Astrocyte of the cerebellum (primary cell): Measurements from ENCODE around the gene RAPGEF4.

Experiments used
- DNase-seq: peaks from one replicate; pipeline ENCODE4 v3.0.0-alpha.2; 2011; ENCODE audit warnings: low read depth
- H3K4me3 ChIP-seq: 2 replicates; pipeline ENCODE4 v1.5.1; 2011; ENCODE audit warnings: mild to moderate bottlenecking, low read depth, low read length, moderate library complexity
- CTCF ChIP-seq: IDR thresholded peaks from 2 replicates; pipeline ENCODE4 v1.5.1; 2012; ENCODE audit warnings: low read length, low read depth, moderate library complexity, mild to moderate bottlenecking; ENCODE audit errors: missing control alignments
- in situ Hi-C: cut with HindIII; loops from 2 replicates; pipeline ENCODE4 v1.10.0; 2017; ENCODE audit warnings: low sequenced_read_pairs

Gene RAPGEF4

GRCh38 chr2:172908275-172908674 lies 172.6 kb downstream of the RAPGEF4 start:
- no peak for TF ChIP-seq CTCF
- DNase-seq = no peak
- no peak overlapping the region for H3K4me3 ChIP-seq
- in situ Hi-C loops = no loop called here

DNA sequence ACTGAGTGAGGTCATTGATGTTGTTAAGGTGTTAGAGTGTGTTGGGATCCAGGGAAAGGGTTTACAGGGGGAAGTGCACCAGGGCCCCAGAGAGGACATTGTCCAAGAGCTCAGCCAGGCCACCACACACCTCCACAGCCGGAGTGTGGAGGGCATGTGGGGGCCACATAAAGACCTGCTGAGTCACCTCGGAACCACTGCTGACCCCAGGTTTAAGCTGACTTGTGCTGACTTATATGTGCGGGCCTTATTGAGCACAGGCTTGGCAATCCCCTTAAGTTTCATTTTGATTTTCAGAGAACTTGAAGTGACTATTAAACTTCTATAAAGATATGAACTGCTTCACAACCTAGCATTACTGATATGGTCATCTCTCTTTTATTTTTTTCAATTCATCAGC lies 173.8 kb downstream of the RAPGEF4 start:
- no peak for TF ChIP-seq CTCF
- in situ Hi-C loops = no loop called here
- DNase-seq = no peak
- no peak overlapping the region for H3K4me3 ChIP-seq

DNA sequence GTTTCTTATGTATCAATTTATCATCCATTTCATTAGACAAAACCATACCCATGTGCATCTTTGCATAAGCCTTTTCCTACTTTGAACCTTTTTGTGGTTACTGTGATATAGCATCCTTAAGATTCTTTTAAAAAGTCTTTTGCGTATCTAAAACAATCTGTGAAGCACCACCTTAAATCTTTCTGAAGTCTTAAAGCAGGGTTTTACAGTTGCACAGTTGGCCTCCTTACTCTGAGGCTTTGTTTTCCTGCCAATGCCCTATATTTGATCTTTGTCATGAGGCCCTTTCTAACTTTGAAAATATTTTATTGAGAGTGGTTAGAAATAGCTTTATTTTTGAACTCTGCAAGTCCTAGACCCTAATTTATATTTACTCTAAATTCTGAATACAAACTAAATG lies 176.6 kb downstream of the RAPGEF4 start:
- no peak overlapping the region for H3K4me3 ChIP-seq
- no peak for TF ChIP-seq CTCF
- in situ Hi-C loops = no loop called here
- no peak for DNase-seq

- no peak overlapping the region for H3K4me3 ChIP-seq
- in situ Hi-C loops = no loop called here
- no peak for DNase-seq
- TF ChIP-seq CTCF = no peak
Observed at GRCh38 chr2:172914341-172915008, 178.8 kb downstream of the RAPGEF4 start.

GRCh38 chr2:172917716-172918115 lies 182.1 kb downstream of the RAPGEF4 start:
- in situ Hi-C loops = no loop called here
- no peak for DNase-seq
- H3K4me3 ChIP-seq = no peak overlapping the region
- no peak for TF ChIP-seq CTCF

- in situ Hi-C loops = loop anchor here (5.0 kb wide), 1 partner anchor 97 kb away; no protein-coding TSS in a partner anchor
- no peak for TF ChIP-seq CTCF
Observed at GRCh38 chr2:172919732-172920131, 184.1 kb downstream of the RAPGEF4 start.

More at GRCh38 chr2:172919732-172920131, 184.1 kb downstream of the RAPGEF4 start:
- H3K4me3 ChIP-seq = no peak overlapping the region
- no peak for DNase-seq
